ENCODE results near the gene CERS6. TPM values are rescaled to one million over a fixed set of nuclear protein-coding genes. Genes with fewer than 3 reads are reported as not detected.
"Not testable (repeated sequence)": the region's sequence is repeated elsewhere in the genome, so short reads cannot be mapped to it uniquely, and the experiment has no call there.

The CERS6 gene
- total RNA-seq, 1 experiment from 2014 or later, result 30.3 TPM

- Histone ChIP-seq H3K36me3 (ENCODE audit: control insufficient read depth, insufficient read depth, low read length) (no peaks in the 10 kb centered on the region), H3K27me3 (ENCODE audit: control insufficient read depth, insufficient read depth, low read length) (no peaks in the 10 kb centered on the region), H3K4me1 (ENCODE audit: control insufficient read depth, insufficient read depth, low read length) (no peaks in the 10 kb centered on the region), H3K4me3 (ENCODE audit: low read depth in 2 of 2, low read length in 2 of 2) (no peak overlapping the region), H3K9me3 (ENCODE audit: control insufficient read depth, insufficient read depth, low read depth, low read length) (no peaks in the 10 kb centered on the region), H3K27ac (ENCODE audit: low read length) (no peak overlapping the region)
- BruUV-seq (replicated peaks), result no TSS peak
- intact Hi-C loops (cut with micrococcal nuclease; ENCODE audit: unreplicated experiment), result no loop called here
- POLR2A ChIA-PET, result no interaction called here
- DNase-seq (ENCODE audit: low read depth, low spot score), result no peak
- in situ Hi-C loops (cut with HindIII; ENCODE audit: low pct_unique_long_range_greater_than_20kb, low sequenced_read_pairs), result no loop called here
- CTCF ChIA-PET, result no interaction called here
- no peak for TF ChIP-seq TCF7L2 (IDR thresholded peaks at IDR 0.05; ENCODE audit: low read depth, low read length)
- no peak for TF ChIP-seq REST (IDR thresholded peaks at IDR 0.05; ENCODE audit: insufficient read depth in 1 of 2, low read depth in 2 of 2, low read length in 1 of 2)
- no peak for TF ChIP-seq SIN3A (IDR thresholded peaks at IDR 0.05; ENCODE audit: borderline replicate concordance, insufficient read depth, low read depth, low read length)
- no peak for TF ChIP-seq POLR2AphosphoS5 (IDR thresholded peaks at IDR 0.05; ENCODE audit: low read depth, low read length)
- no peak for TF ChIP-seq CTCF (IDR thresholded peaks at IDR 0.05)
- ATAC-seq, result no peak
These were observed 311.2 kb downstream of the CERS6 start for GRCh38 chr2:168767258-168767657.

GRCh38 chr2:168768357-168768756 lies 312.3 kb downstream of the CERS6 start:
- DNase-seq (ENCODE audit: low read depth, low spot score); BruUV-seq (replicated peaks); in situ Hi-C loops (cut with HindIII; ENCODE audit: low pct_unique_long_range_greater_than_20kb, low sequenced_read_pairs); intact Hi-C loops (cut with micrococcal nuclease; ENCODE audit: unreplicated experiment); H3K27me3 ChIP-seq (ENCODE audit: control insufficient read depth, insufficient read depth, low read length); CTCF ChIA-PET; H3K27ac ChIP-seq (ENCODE audit: low read length); POLR2A ChIA-PET; H3K4me3 ChIP-seq (ENCODE audit: low read depth in 2 of 2, low read length in 2 of 2); H3K36me3 ChIP-seq (ENCODE audit: control insufficient read depth, insufficient read depth, low read length); H3K9me3 ChIP-seq (ENCODE audit: control insufficient read depth, insufficient read depth, low read depth, low read length); ATAC-seq; H3K4me1 ChIP-seq (ENCODE audit: control insufficient read depth, insufficient read depth, low read length): not testable (repeated sequence)

GRCh38 chr2:168770796-168771195 lies 314.7 kb downstream of the CERS6 start:
- in situ Hi-C loops (cut with HindIII; ENCODE audit: low pct_unique_long_range_greater_than_20kb, low sequenced_read_pairs) (no loop called here), intact Hi-C loops (cut with micrococcal nuclease; ENCODE audit: unreplicated experiment) (no loop called here)
- H3K4me3 ChIP-seq (ENCODE audit: low read depth in 2 of 2, low read length in 2 of 2), result no peak overlapping the region
- H3K27me3 ChIP-seq (ENCODE audit: control insufficient read depth, insufficient read depth, low read length), result no peaks in the 10 kb centered on the region
- ChIA-PET CTCF (no interaction called here), POLR2A (no interaction called here)
- no peaks in the 10 kb centered on the region for H3K4me1 ChIP-seq (ENCODE audit: control insufficient read depth, insufficient read depth, low read length)
- ATAC-seq (no peak), DNase-seq (ENCODE audit: low read depth, low spot score) (no peak)
- no TSS peak for BruUV-seq (replicated peaks)
- H3K36me3 ChIP-seq (ENCODE audit: control insufficient read depth, insufficient read depth, low read length), result no peaks in the 10 kb centered on the region
- TF ChIP-seq TCF7L2 (IDR thresholded peaks at IDR 0.05; ENCODE audit: low read depth, low read length), result no peak
- no peak for TF ChIP-seq SIN3A (IDR thresholded peaks at IDR 0.05; ENCODE audit: borderline replicate concordance, insufficient read depth, low read depth, low read length)
- no peak for TF ChIP-seq CTCF (IDR thresholded peaks at IDR 0.05)
- TF ChIP-seq REST (IDR thresholded peaks at IDR 0.05; ENCODE audit: insufficient read depth in 1 of 2, low read depth in 2 of 2, low read length in 1 of 2), result no peak
- no peak for TF ChIP-seq POLR2AphosphoS5 (IDR thresholded peaks at IDR 0.05; ENCODE audit: low read depth, low read length)
- no peaks in the 10 kb centered on the region for H3K9me3 ChIP-seq (ENCODE audit: control insufficient read depth, insufficient read depth, low read depth, low read length)
- no peak overlapping the region for H3K27ac ChIP-seq (ENCODE audit: low read length)
